ENCODE data around the gene TM6SF1. TPM values are rescaled to one million over a fixed set of nuclear protein-coding genes. Genes with fewer than 3 reads are reported as not detected.
"Not testable (repeated sequence)": the region's sequence is repeated elsewhere in the genome, so short reads cannot be mapped to it uniquely, and the experiment has no call there.

The TM6SF1 gene
- total RNA-seq, 2 donors from 2014 or later, result 1.2 to 1.9 TPM

GRCh38 chr15:83129791-83130190 is 22.3 kb downstream of the TM6SF1 start:
- no peak for DNase-seq
- no peaks in the 10 kb centered on the region for H3K4me1 Mint-ChIP-seq
- H3K36me3 Mint-ChIP-seq (ENCODE audit: low read depth), result peaks cover 8% of the 10 kb centered on the region
- no peaks in the 10 kb centered on the region for H3K27me3 Mint-ChIP-seq (ENCODE audit: insufficient read depth)
- no peak for TF ChIP-seq CTCF (conservative IDR thresholded peaks at IDR 0.05)
- Histone ChIP-seq H3K36me3 (ENCODE audit: control insufficient read depth, insufficient read depth, low read length) (peaks cover 48% of the 10 kb centered on the region), H3K27me3 (ENCODE audit: control insufficient read depth, insufficient read depth, low read length, poor library complexity, severe bottlenecking) (no peaks in the 10 kb centered on the region), H3K4me1 (ENCODE audit: control insufficient read depth, insufficient read depth, low read length) (no peaks in the 10 kb centered on the region), H3K9me3 (ENCODE audit: control insufficient read depth, low read length) (no peaks in the 10 kb centered on the region), H3K27ac (ENCODE audit: low read depth, low read length) (no peak overlapping the region), H3K4me3 (ENCODE audit: low read length) (no peak overlapping the region), H3K9ac (ENCODE audit: extremely low read depth, low read length, poor library complexity, severe bottlenecking) (no peak overlapping the region)
- 94 to 100% methylated on average over 2 of the region's 2 CpGs for WGBS, 2 experiments (ENCODE audit: insufficient coverage in 1 of 2, insufficient read length in 1 of 2)
- H3K9me3 Mint-ChIP-seq, result no peaks in the 10 kb centered on the region
- no peak overlapping the region for H3K27ac Mint-ChIP-seq
- no peak overlapping the region for H3K4me3 Mint-ChIP-seq

GRCh38 chr15:83132861-83133523 is 25.5 kb downstream of the TM6SF1 start:
- Mint-ChIP-seq H3K36me3 (ENCODE audit: low read depth) (peaks cover 14% of the 10 kb centered on the region), H3K27ac (no peak overlapping the region), H3K4me1 (no peaks in the 10 kb centered on the region), H3K27me3 (ENCODE audit: insufficient read depth) (no peaks in the 10 kb centered on the region), H3K9me3 (no peaks in the 10 kb centered on the region), H3K4me3 (no peak overlapping the region)
- Histone ChIP-seq H3K27me3 (ENCODE audit: control insufficient read depth, insufficient read depth, low read length, poor library complexity, severe bottlenecking) (no peaks in the 10 kb centered on the region), H3K4me3 (ENCODE audit: low read length) (no peak overlapping the region), H3K27ac (ENCODE audit: low read depth, low read length) (no peak overlapping the region), H3K4me1 (ENCODE audit: control insufficient read depth, insufficient read depth, low read length) (no peaks in the 10 kb centered on the region), H3K9ac (ENCODE audit: extremely low read depth, low read length, poor library complexity, severe bottlenecking) (no peak overlapping the region), H3K9me3 (ENCODE audit: control insufficient read depth, low read length) (no peaks in the 10 kb centered on the region), H3K36me3 (ENCODE audit: control insufficient read depth, insufficient read depth, low read length) (peaks cover 69% of the 10 kb centered on the region)
- 99 to 100% methylated on average over 2 to 4 of the region's 4 CpGs for WGBS, 2 experiments (ENCODE audit: insufficient coverage in 1 of 2, insufficient read length in 1 of 2)
- no peak for TF ChIP-seq CTCF (conservative IDR thresholded peaks at IDR 0.05)
- no peak for DNase-seq

- H3K4me3 ChIP-seq (ENCODE audit: low read length); H3K27ac ChIP-seq (ENCODE audit: low read depth, low read length); H3K27me3 Mint-ChIP-seq (ENCODE audit: insufficient read depth); H3K27ac Mint-ChIP-seq; H3K27me3 ChIP-seq (ENCODE audit: control insufficient read depth, insufficient read depth, low read length, poor library complexity, severe bottlenecking); H3K9me3 Mint-ChIP-seq; H3K9me3 ChIP-seq (ENCODE audit: control insufficient read depth, low read length); DNase-seq; H3K4me3 Mint-ChIP-seq; H3K4me1 ChIP-seq (ENCODE audit: control insufficient read depth, insufficient read depth, low read length); H3K9ac ChIP-seq (ENCODE audit: extremely low read depth, low read length, poor library complexity, severe bottlenecking): not testable (repeated sequence)
- peaks cover 51% of the 10 kb centered on the region for H3K36me3 Mint-ChIP-seq (ENCODE audit: low read depth)
- peaks cover 19% of the 10 kb centered on the region for H3K4me1 Mint-ChIP-seq
- WGBS, 2 experiments (ENCODE audit: insufficient coverage in 1 of 2, insufficient read length in 1 of 2), result 93 to 100% methylated on average over 2 to 3 of the region's 3 CpGs
- H3K36me3 ChIP-seq (ENCODE audit: control insufficient read depth, insufficient read depth, low read length), result peaks cover 61% of the 10 kb centered on the region
These were observed 34.7 kb downstream of the TM6SF1 start for GRCh38 chr15:83142151-83142550.

GRCh38 chr15:83144771-83145170 is 37.3 kb downstream of the TM6SF1 start:
- no peaks in the 10 kb centered on the region for H3K27me3 Mint-ChIP-seq (ENCODE audit: insufficient read depth)
- no peak overlapping the region for H3K9ac ChIP-seq (ENCODE audit: extremely low read depth, low read length, poor library complexity, severe bottlenecking)
- no peaks in the 10 kb centered on the region for H3K4me1 ChIP-seq (ENCODE audit: control insufficient read depth, insufficient read depth, low read length)
- peaks cover 19% of the 10 kb centered on the region for H3K4me1 Mint-ChIP-seq
- WGBS, 2 experiments (ENCODE audit: insufficient coverage in 1 of 2, insufficient read length in 1 of 2), result 86% methylated on average over 3 of the region's 3 CpGs; no CpG with 5 or more reads in 1 of the 2 experiments
- peak overlapping the region; percentile 7 for H3K27ac Mint-ChIP-seq
- DNase-seq, result no peak
- no peaks in the 10 kb centered on the region for H3K27me3 ChIP-seq (ENCODE audit: control insufficient read depth, insufficient read depth, low read length, poor library complexity, severe bottlenecking)
- peaks cover 60% of the 10 kb centered on the region for H3K36me3 ChIP-seq (ENCODE audit: control insufficient read depth, insufficient read depth, low read length)
- no peak overlapping the region for H3K27ac ChIP-seq (ENCODE audit: low read depth, low read length)
- H3K4me3 Mint-ChIP-seq, result no peak overlapping the region
- H3K36me3 Mint-ChIP-seq (ENCODE audit: low read depth), result peaks cover 67% of the 10 kb centered on the region
- H3K4me3 ChIP-seq (ENCODE audit: low read length), result no peak overlapping the region
- peaks cover 6% of the 10 kb centered on the region for H3K9me3 ChIP-seq (ENCODE audit: control insufficient read depth, low read length)
- TF ChIP-seq CTCF (conservative IDR thresholded peaks at IDR 0.05), result no peak
- H3K9me3 Mint-ChIP-seq, result peaks cover 8% of the 10 kb centered on the region
